HepG2 (cell line): ENCODE results near the gene GYPC. TPM values are rescaled to one million over a fixed set of nuclear protein-coding genes. Genes with fewer than 3 reads are reported as not detected.

ENCODE experiments used
- CC2D1A ChIP-seq: sonication (generic); formaldehyde crosslinking; IDR thresholded peaks from 2 replicates; pipeline ENCODE4 v1.8.1; 2023; ENCODE audit warnings: mild to moderate bottlenecking, missing genetic modification reagents
- GPBP1L1 ChIP-seq: sonication (generic); formaldehyde crosslinking; IDR thresholded peaks from 2 replicates; pipeline ENCODE4 v1.5.0; 2020; ENCODE audit warnings: mild to moderate bottlenecking, missing genetic modification reagents
- HNF4G ChIP-seq, 2 experiments: sonication (generic) in 1 of 2; formaldehyde crosslinking in 1 of 2; IDR thresholded peaks; 2 replicates each; pipeline versions ENCODE4 v1.4.0 to v1.6.1; 2011 to 2020; ENCODE audit warnings: borderline replicate concordance in 2 of 2, low read depth in 2 of 2, mild to moderate bottlenecking in 2 of 2, low read length in 1 of 2, missing genetic modification reagents in 1 of 2, moderate library complexity in 1 of 2
- MEIS2 ChIP-seq: sonication (generic); formaldehyde crosslinking; IDR thresholded peaks from 2 replicates; pipeline ENCODE4 v1.9.0; 2021; ENCODE audit warnings: mild to moderate bottlenecking, missing genetic modification reagents
- NR2C2 ChIP-seq: sonication (generic); formaldehyde crosslinking; IDR thresholded peaks from 2 replicates; pipeline ENCODE4 v1.4.0; 2020; ENCODE audit warnings: missing genetic modification reagents, mild to moderate bottlenecking, moderate library complexity, borderline replicate concordance
- U2AF2 ChIP-seq: fragments of 200-400 bp; formaldehyde crosslinking; IDR thresholded peaks from 2 replicates; pipeline ENCODE4 v1.6.1; 2017; ENCODE audit warnings: low read depth, mild to moderate bottlenecking, low read length
- ZBTB20 ChIP-seq: sonication (generic); formaldehyde crosslinking; IDR thresholded peaks from 2 replicates; pipeline ENCODE4 v1.8.1; 2023; ENCODE audit warnings: missing genetic modification reagents, low read depth, mild to moderate bottlenecking, borderline replicate concordance
- ZMAT3 ChIP-seq: sonication (generic); formaldehyde crosslinking; conservative IDR thresholded peaks from 2 replicates; pipeline ENCODE4 v1.7.0; 2021; ENCODE audit warnings: missing genetic modification reagents
- ZMYM4 ChIP-seq: sonication (generic); formaldehyde crosslinking; IDR thresholded peaks from 2 replicates; pipeline ENCODE4 v1.8.1; 2023; ENCODE audit warnings: mild to moderate bottlenecking, missing genetic modification reagents
- ZNF276 ChIP-seq: sonication (generic); formaldehyde crosslinking; IDR thresholded peaks from 2 replicates; pipeline ENCODE4 v1.4.0; 2020; ENCODE audit warnings: mild to moderate bottlenecking, low read depth, missing genetic modification reagents
- ZNF318 ChIP-seq: sonication (generic); formaldehyde crosslinking; IDR thresholded peaks from 2 replicates; pipeline ENCODE4 v1.4.0; 2020; ENCODE audit warnings: mild to moderate bottlenecking, missing genetic modification reagents
- ZNF605 ChIP-seq: sonication (generic); formaldehyde crosslinking; IDR thresholded peaks from 2 replicates; pipeline ENCODE4 v1.8.0; 2022; ENCODE audit warnings: mild to moderate bottlenecking, missing genetic modification reagents
- ZNF713 ChIP-seq: sonication (generic); formaldehyde crosslinking; IDR thresholded peaks from 2 replicates; pipeline ENCODE4 v1.4.0; 2020; ENCODE audit warnings: mild to moderate bottlenecking, missing genetic modification reagents
- ZNF841 ChIP-seq: sonication (generic); formaldehyde crosslinking; IDR thresholded peaks from 2 replicates; pipeline ENCODE4 v1.8.1; 2023; ENCODE audit warnings: missing genetic modification reagents, borderline replicate concordance
- polyA plus RNA-seq, 8 experiments: library from polyadenylated mRNA; depleted of rRNA in 3 of 8; stranded (reverse) in 7 of 8; unstranded in 1 of 8; fragments of >200 nt; fragmentation: Illumina TruSeq in 4 of 8; extraction: Trizol in 4 of 8; gene quantifications; 2 replicates each; pipeline versions ENCODE4 v1.2.1 to v1.2.3, GENCODE V29; 2011 to 2016; ENCODE audit warnings: low read depth in 4 of 8, missing spikeins in 1 of 8, mixed read lengths in 1 of 8; ENCODE audit not compliant: insufficient read depth in 1 of 8
- total RNA-seq, 5 experiments: library from RNA; depleted of rRNA; stranded (reverse); fragments of >200 nt; fragmentation: Illumina TruSeq; extraction: Trizol; gene quantifications; 2 replicates each; pipeline ENCODE4 v1.2.3, GENCODE V29; 2016; ENCODE audit warnings: low read depth in 1 of 5
- TF ChIP-seq, protein P1 (sequence below): IDR thresholded peaks from 2 replicates; pipeline ENCODE4 v1.6.1; 2018; ENCODE audit warnings: missing genetic modification reagents, mild to moderate bottlenecking, missing compliant biosample characterization

Gene GYPC
- total and polyA plus RNA-seq, 2 of the 13 experiments (the other 11 are each of a cell fraction or from before 2014, with no cell fraction given), result not detected

- TF ChIP-seq ZNF318 (CRISPR knock-in tag), result no peak
- TF ChIP-seq ZBTB20 (CRISPR knock-in tag), result no peak
- TF ChIP-seq MEIS2 (CRISPR knock-in tag), result no peak
- TF ChIP-seq ZMYM4 (CRISPR knock-in tag), result no peak
- TF ChIP-seq ZNF713 (CRISPR knock-in tag), result no peak
- no peak for TF ChIP-seq CC2D1A (CRISPR knock-in tag)
- no peak for TF ChIP-seq ZMAT3 (CRISPR knock-in tag)
- no peak for TF ChIP-seq ZNF841
- no peak for TF ChIP-seq ZNF605 (CRISPR knock-in tag)
- no peak for TF ChIP-seq HNF4G (IDR thresholded peaks at IDR 0.05; ENCODE audit: borderline replicate concordance, low read depth, low read length)
- no peak for TF ChIP-seq HNF4G (CRISPR knock-in tag; IDR thresholded peaks at IDR 0.05; ENCODE audit: borderline replicate concordance, low read depth)
- TF ChIP-seq NR2C2 (CRISPR knock-in tag), result no peak
- TF ChIP-seq GPBP1L1 (CRISPR knock-in tag), result no peak
- no peak for TF ChIP-seq ZNF276 (CRISPR knock-in tag)
- TF ChIP-seq U2AF2, result no peak
- TF ChIP-seq, protein P1, sequence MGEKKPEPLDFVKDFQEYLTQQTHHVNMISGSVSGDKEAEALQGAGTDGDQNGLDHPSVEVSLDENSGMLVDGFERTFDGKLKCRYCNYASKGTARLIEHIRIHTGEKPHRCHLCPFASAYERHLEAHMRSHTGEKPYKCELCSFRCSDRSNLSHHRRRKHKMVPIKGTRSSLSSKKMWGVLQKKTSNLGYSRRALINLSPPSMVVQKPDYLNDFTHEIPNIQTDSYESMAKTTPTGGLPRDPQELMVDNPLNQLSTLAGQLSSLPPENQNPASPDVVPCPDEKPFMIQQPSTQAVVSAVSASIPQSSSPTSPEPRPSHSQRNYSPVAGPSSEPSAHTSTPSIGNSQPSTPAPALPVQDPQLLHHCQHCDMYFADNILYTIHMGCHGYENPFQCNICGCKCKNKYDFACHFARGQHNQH (CRISPR knock-in tag), result no peak
- TF ChIP-seq, all 625 proteins: peak for 0
Observed at GRCh38 chr2:126707191-126707590, 51.2 kb downstream of the GYPC start (continued).
